ENCODE results near the gene C22orf15. TPM values are rescaled to one million over a fixed set of nuclear protein-coding genes. Genes with fewer than 3 reads are reported as not detected.

Gene C22orf15
- total RNA-seq, 1 donor from 2014 or later, result 0.36 TPM

DNA sequence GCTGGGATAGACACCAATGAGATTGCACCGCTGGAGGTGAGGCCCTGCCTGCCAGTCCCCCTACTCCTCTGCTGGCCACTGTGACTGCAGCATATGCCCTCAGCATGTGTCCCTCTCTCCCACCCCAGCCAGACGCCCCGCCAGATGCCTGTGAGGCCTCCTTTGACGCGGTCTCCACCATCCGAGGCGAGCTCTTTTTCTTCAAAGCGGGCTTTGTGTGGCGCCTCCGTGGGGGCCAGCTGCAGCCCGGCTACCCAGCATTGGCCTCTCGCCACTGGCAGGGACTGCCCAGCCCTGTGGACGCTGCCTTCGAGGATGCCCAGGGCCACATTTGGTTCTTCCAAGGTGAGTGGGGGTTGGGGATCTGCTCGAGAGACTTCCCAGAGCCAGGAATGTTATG, 18.3 kb downstream of the C22orf15 start:
- H3K27me3 Mint-ChIP-seq (ENCODE audit: low read depth), result no peaks in the 10 kb centered on the region
- TF ChIP-seq CTCF (IDR thresholded peaks at IDR 0.05; ENCODE audit: unreplicated experiment), result no peak
- peaks cover 11% of the 10 kb centered on the region for H3K4me1 Mint-ChIP-seq
- no peak overlapping the region for H3K4me3 Mint-ChIP-seq
- H3K36me3 Mint-ChIP-seq, result peaks cover 9% of the 10 kb centered on the region
- H3K9me3 Mint-ChIP-seq, result no peaks in the 10 kb centered on the region
- H3K27ac Mint-ChIP-seq, result peak overlapping the region; percentile 59
- DNase-seq (ENCODE audit: low spot score in 2 of 2, unreplicated experiment in 2 of 2), result no peak

DNA sequence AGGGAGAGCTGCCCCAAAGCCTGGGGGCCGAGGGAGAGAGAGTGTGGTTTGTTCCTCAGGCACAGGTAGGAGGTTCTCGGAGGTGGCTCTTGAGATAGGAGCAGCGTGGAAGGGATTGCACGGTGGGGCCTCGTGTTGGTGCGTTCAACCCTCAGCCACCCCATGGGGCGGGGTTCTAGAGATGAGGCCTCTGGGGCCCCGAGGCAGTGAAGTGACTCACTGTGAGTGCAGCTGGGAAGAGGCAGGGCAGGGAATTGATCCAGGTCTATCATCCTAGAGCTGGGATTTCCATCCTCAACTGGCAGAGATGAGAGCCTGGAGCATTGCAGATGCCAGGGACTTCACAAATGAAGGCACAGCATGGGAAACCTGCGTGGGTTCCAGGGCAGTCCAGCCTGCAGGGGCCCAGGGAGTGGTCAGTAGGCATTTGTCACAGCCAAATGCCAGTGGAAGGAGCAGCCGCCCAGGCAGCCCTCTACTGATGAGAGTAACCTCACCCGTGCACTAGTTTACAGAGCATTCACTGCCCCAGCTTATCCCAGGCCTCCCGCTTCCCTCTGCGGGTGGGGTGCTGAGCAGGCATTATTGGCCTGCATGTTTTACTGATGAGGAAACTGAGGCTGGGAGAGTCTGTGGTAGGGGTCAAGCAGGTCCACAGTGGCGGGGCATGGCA, 18.9 kb downstream of the C22orf15 start:
- H3K9me3 Mint-ChIP-seq, result no peaks in the 10 kb centered on the region
- DNase-seq (ENCODE audit: low spot score in 2 of 2, unreplicated experiment in 2 of 2), result no peak
- no peak overlapping the region for H3K4me3 Mint-ChIP-seq
- no peak for TF ChIP-seq CTCF (IDR thresholded peaks at IDR 0.05; ENCODE audit: unreplicated experiment)
- H3K4me1 Mint-ChIP-seq, result peaks cover 12% of the 10 kb centered on the region
- H3K36me3 Mint-ChIP-seq, result peaks cover 9% of the 10 kb centered on the region
- peak overlapping the region; percentile 59 for H3K27ac Mint-ChIP-seq
- H3K27me3 Mint-ChIP-seq (ENCODE audit: low read depth), result no peaks in the 10 kb centered on the region

GRCh38 chr22:23782252-23782651, 19.5 kb downstream of the C22orf15 start:
- DNase-seq (ENCODE audit: low spot score in 2 of 2, unreplicated experiment in 2 of 2), result no peak
- no peaks in the 10 kb centered on the region for H3K27me3 Mint-ChIP-seq (ENCODE audit: low read depth)
- H3K4me1 Mint-ChIP-seq, result peaks cover 12% of the 10 kb centered on the region
- H3K9me3 Mint-ChIP-seq, result no peaks in the 10 kb centered on the region
- H3K36me3 Mint-ChIP-seq, result peaks cover 9% of the 10 kb centered on the region
- TF ChIP-seq CTCF (IDR thresholded peaks at IDR 0.05; ENCODE audit: unreplicated experiment), result no peak
- H3K4me3 Mint-ChIP-seq, result no peak overlapping the region
- no peak overlapping the region for H3K27ac Mint-ChIP-seq

GRCh38 chr22:23782703-23783102, 19.9 kb downstream of the C22orf15 start:
- no peaks in the 10 kb centered on the region for H3K9me3 Mint-ChIP-seq
- H3K36me3 Mint-ChIP-seq, result peaks cover 9% of the 10 kb centered on the region
- H3K4me3 Mint-ChIP-seq, result no peak overlapping the region
- DNase-seq (ENCODE audit: low spot score in 2 of 2, unreplicated experiment in 2 of 2), result no peak
- H3K27ac Mint-ChIP-seq, result no peak overlapping the region
- no peaks in the 10 kb centered on the region for H3K27me3 Mint-ChIP-seq (ENCODE audit: low read depth)
- TF ChIP-seq CTCF (IDR thresholded peaks at IDR 0.05; ENCODE audit: unreplicated experiment), result no peak
- peaks cover 15% of the 10 kb centered on the region for H3K4me1 Mint-ChIP-seq

- no peak for TF ChIP-seq CTCF (IDR thresholded peaks at IDR 0.05; ENCODE audit: unreplicated experiment)
- Mint-ChIP-seq H3K27me3 (ENCODE audit: low read depth) (no peaks in the 10 kb centered on the region), H3K4me1 (peaks cover 22% of the 10 kb centered on the region), H3K9me3 (no peaks in the 10 kb centered on the region), H3K36me3 (peaks cover 9% of the 10 kb centered on the region), H3K4me3 (no peak overlapping the region), H3K27ac (no peak overlapping the region)
- no peak for DNase-seq (ENCODE audit: low spot score in 2 of 2, unreplicated experiment in 2 of 2)
These were observed 20.7 kb downstream of the C22orf15 start for GRCh38 chr22:23783265-23784150.
